Right lobe of liver (tissue), 6 donors: ENCODE measurements around the gene TRIOBP. TPM values are rescaled to one million over a fixed set of nuclear protein-coding genes. Genes with fewer than 3 reads are reported as not detected.

Source experiments
- ATAC-seq, 4 donors: fragments of 200-7000 bp; cut with Tn5 transposase; one replicate each; pipeline ENCODE4 v1.9.1; 2020; ENCODE audit warnings: mild to moderate bottlenecking in 4 of 4, moderate library complexity in 4 of 4
- DNase-seq, 3 donors: peaks; one replicate each; pipeline ENCODE4 v3.0.0-alpha.2; 2020
- H3K27ac ChIP-seq, 3 donors: fragments of 200-600 bp; one replicate each; pipeline ENCODE4 v1.8.0; 2022
- H3K27me3 ChIP-seq, 2 donors: fragments of 200-600 bp; one replicate each; pipeline ENCODE4 v1.8.0; 2022
- H3K36me3 ChIP-seq, 4 donors: fragments of 200-600 bp; sonication (generic) in 1 of 4; one replicate each; pipeline versions ENCODE4 v1.5.1 to v1.8.0; 2017 to 2022; ENCODE audit warnings: control low read depth in 1 of 4
- H3K4me1 ChIP-seq, 4 donors: fragments of 200-600 bp; sonication (generic) in 1 of 4; one replicate each; pipeline versions ENCODE4 v1.5.1 to v1.8.0; 2017 to 2022; ENCODE audit warnings: control low read depth in 1 of 4
- H3K4me3 ChIP-seq, 3 donors: fragments of 200-600 bp; one replicate each; pipeline ENCODE4 v1.8.0; 2022
- H3K9me3 ChIP-seq, 4 donors: fragments of 200-600 bp; sonication (generic) in 1 of 4; one replicate each; pipeline versions ENCODE4 v1.5.1 to v1.8.0; 2017 to 2022; ENCODE audit warnings: control low read depth in 1 of 4
- CTCF ChIP-seq, 4 donors: fragments of 200-600 bp in 3 of 4; fragments of 450-650 bp in 1 of 4; IDR thresholded peaks; one replicate each; pipeline versions ENCODE4 v1.5.1 to v1.8.0; 2016 to 2022; ENCODE audit warnings: antibody characterized with exemption in 4 of 4, mild to moderate bottlenecking in 2 of 4
- POLR2A ChIP-seq: fragments of 450-650 bp; IDR thresholded peaks from one replicate; pipeline ENCODE4 v1.6.1; 2017; ENCODE audit warnings: antibody characterized with exemption, mild to moderate bottlenecking
- WGBS: methylation state at CpG from one replicate; pipeline ENCODE4 v1.1.6; 2018; ENCODE audit warnings: low coverage, low lambda C conversion rate; ENCODE audit not compliant: insufficient coverage; ENCODE audit errors: missing lambda C conversion rate; 5-methylcytosine and 5-hydroxymethylcytosine counted together
- intact Hi-C, 2 donors: fragments of 100-400 bp; cut with DNase I; formaldehyde crosslinking; loops; one replicate each; pipeline versions ENCODE4 v1.11.2 to v1.14.1; 2022
- total RNA-seq, 6 experiments: library from RNA; depleted of rRNA in 2 of 6; stranded (reverse); fragments of >200 nt in 2 of 6; fragmentation: NEBNext Ultra II Directional in 3 of 6; extraction: Animal tissue kit (Norgen Biotek cat#: 25700) in 3 of 6; gene quantifications; one replicate each; pipeline versions ENCODE4 v1.1.0 to v1.2.4, GENCODE V29; 2016 to 2023
- donor health status: DM: no; HTN: yes; CAD: no.
- donor health status: DM: no; HTN: no; CAD: no.
- donor health status: DM: no; HTN: no; CAD: no.
- donor health status: DM: no; HTN: yes; CAD: no.
- donor health status: DM: no; HTN: yes; CAD: no.

The TRIOBP gene
- total RNA-seq, 6 experiments from 2014 or later: 11.7 to 22.8 (median 20.7) TPM

GRCh38 chr22:37775785-37776638, 79.2 kb downstream of the TRIOBP start:
- no peak overlapping the region for H3K4me3 ChIP-seq
- DNase-seq (no peak), ATAC-seq (no peak)
- peaks cover 0 to 15% (median 7%) of the 10 kb centered on the region in 4 donors for H3K36me3 ChIP-seq
- peak overlapping the region in 1 of 3 donors; percentile 71 for H3K27ac ChIP-seq
- no peak for TF ChIP-seq POLR2A
- TF ChIP-seq CTCF (IDR thresholded peaks at IDR 0.05): no peak
- 70% methylated on average over 10 of the region's 17 CpGs for WGBS
- intact Hi-C loops: no loop called here
- H3K9me3 ChIP-seq: no peaks in the 10 kb centered on the region
- H3K4me1 ChIP-seq: peaks cover 0 to 6% (median 3%) of the 10 kb centered on the region in 4 donors
- H3K27me3 ChIP-seq: no peaks in the 10 kb centered on the region

- DNase-seq: no peak
- Histone ChIP-seq H3K4me1 (peaks cover 0 to 6% (median 3%) of the 10 kb centered on the region in 4 donors), H3K9me3 (no peaks in the 10 kb centered on the region), H3K27ac (peak overlapping the region in 1 of 3 donors; percentile 71), H3K36me3 (peaks cover 0 to 11% (median 5%) of the 10 kb centered on the region in 4 donors), H3K4me3 (no peak overlapping the region), H3K27me3 (no peaks in the 10 kb centered on the region)
- no peak for ATAC-seq
- TF ChIP-seq POLR2A (no peak), CTCF (IDR thresholded peaks at IDR 0.05) (no peak)
- 60% methylated on average over 6 of the region's 10 CpGs for WGBS
- intact Hi-C loops: no loop called here
Observed at GRCh38 chr22:37776639-37777005, 79.8 kb downstream of the TRIOBP start.

- Histone ChIP-seq H3K27ac (peak overlapping the region in 2 of 3 donors; percentile 32 to 71), H3K4me3 (no peak overlapping the region), H3K27me3 (no peaks in the 10 kb centered on the region), H3K36me3 (peaks cover 0 to 8% (median 3%) of the 10 kb centered on the region in 4 donors), H3K4me1 (peaks cover 0 to 6% (median 3%) of the 10 kb centered on the region in 4 donors), H3K9me3 (no peaks in the 10 kb centered on the region)
- no peak for TF ChIP-seq CTCF (IDR thresholded peaks at IDR 0.05)
- no peak for TF ChIP-seq POLR2A
- 37% methylated on average over 11 of the region's 11 CpGs for WGBS
- DNase-seq (peak; percentile 73 to 90 (median 84)), ATAC-seq (peak; percentile 84 to 91 (median 86))
- intact Hi-C loops: no loop called here
Observed at GRCh38 chr22:37777122-37777687, 80.4 kb downstream of the TRIOBP start.

- Histone ChIP-seq H3K27me3 (no peaks in the 10 kb centered on the region), H3K4me1 (peaks cover 0 to 6% (median 3%) of the 10 kb centered on the region in 4 donors), H3K36me3 (peaks cover 0 to under 1% (median 0%) of the 10 kb centered on the region in 4 donors), H3K4me3 (no peak overlapping the region), H3K27ac (no peak overlapping the region), H3K9me3 (no peaks in the 10 kb centered on the region)
- TF ChIP-seq POLR2A: no peak
- TF ChIP-seq CTCF (IDR thresholded peaks at IDR 0.05): no peak
- intact Hi-C loops: no loop called here
- ATAC-seq: no peak
- DNase-seq: no peak
- 85% methylated on average over 4 of the region's 10 CpGs for WGBS
Observed at GRCh38 chr22:37778370-37779009, 81.6 kb downstream of the TRIOBP start.
